B cell (primary cell): ENCODE data around the gene SLC39A11.
"Not testable (repeated sequence)": the region's sequence is repeated elsewhere in the genome, so short reads cannot be mapped to it uniquely, and the experiment has no call there.

Experiments used
- EZH2 ChIP-seq: IDR thresholded peaks from 2 replicates; pipeline ENCODE4 v1.6.1; 2012; ENCODE audit warnings: borderline replicate concordance, low read depth, mild to moderate bottlenecking, moderate library complexity, low read length; ENCODE audit not compliant: insufficient read depth, poor library complexity, severe bottlenecking
- TF ChIP-seq, protein P1 (sequence below): fragments of 200-600 bp; IDR thresholded peaks from one replicate; pipeline ENCODE4 v1.8.0; 2022; ENCODE audit warnings: antibody characterized with exemption, mild to moderate bottlenecking

DNA sequence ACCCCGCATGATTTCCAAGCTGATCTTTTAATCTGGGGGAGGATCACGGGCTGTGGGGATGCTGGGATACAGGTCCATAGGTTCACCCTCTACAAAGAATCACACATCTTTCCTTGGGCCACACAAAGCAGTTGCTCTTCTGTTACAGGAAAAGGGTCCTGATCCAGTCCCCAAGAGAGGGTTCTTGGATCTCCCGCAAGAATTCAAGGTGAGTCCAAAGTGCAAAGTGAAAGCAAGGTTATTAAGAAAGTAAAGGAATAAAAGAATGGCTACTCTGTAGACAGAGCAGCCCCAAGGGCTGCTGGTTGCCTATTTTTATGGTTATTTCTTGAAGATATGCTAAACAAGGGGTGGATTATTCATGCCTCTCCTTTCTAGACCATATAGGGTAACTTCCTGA is 453.6 kb downstream of the SLC39A11 start:
- TF ChIP-seq, protein P1, sequence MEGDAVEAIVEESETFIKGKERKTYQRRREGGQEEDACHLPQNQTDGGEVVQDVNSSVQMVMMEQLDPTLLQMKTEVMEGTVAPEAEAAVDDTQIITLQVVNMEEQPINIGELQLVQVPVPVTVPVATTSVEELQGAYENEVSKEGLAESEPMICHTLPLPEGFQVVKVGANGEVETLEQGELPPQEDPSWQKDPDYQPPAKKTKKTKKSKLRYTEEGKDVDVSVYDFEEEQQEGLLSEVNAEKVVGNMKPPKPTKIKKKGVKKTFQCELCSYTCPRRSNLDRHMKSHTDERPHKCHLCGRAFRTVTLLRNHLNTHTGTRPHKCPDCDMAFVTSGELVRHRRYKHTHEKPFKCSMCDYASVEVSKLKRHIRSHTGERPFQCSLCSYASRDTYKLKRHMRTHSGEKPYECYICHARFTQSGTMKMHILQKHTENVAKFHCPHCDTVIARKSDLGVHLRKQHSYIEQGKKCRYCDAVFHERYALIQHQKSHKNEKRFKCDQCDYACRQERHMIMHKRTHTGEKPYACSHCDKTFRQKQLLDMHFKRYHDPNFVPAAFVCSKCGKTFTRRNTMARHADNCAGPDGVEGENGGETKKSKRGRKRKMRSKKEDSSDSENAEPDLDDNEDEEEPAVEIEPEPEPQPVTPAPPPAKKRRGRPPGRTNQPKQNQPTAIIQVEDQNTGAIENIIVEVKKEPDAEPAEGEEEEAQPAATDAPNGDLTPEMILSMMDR = not testable (repeated sequence)
- TF ChIP-seq EZH2 = not testable (repeated sequence)
